DOHH2 (cell line): ENCODE measurements around the gene ARF1.

Experiments
- CTCF ChIP-seq: fragments of 200-600 bp; sonication (generic); IDR thresholded peaks from one replicate; pipeline ENCODE4 v1.5.1; 2014; ENCODE audit warnings: antibody characterized with exemption, mild to moderate bottlenecking, low read depth, low read length; ENCODE audit not compliant: poor library complexity, severe bottlenecking
- EZH2phosphoT487 ChIP-seq: fragments of 200-600 bp; sonication (generic); IDR thresholded peaks from 2 replicates; pipeline ENCODE4 v1.6.1; 2017; ENCODE audit warnings: borderline replicate concordance, mild to moderate bottlenecking, antibody characterized with exemption, low read length, moderate library complexity, mixed read lengths

- no peak for TF ChIP-seq EZH2phosphoT487
- no peak for TF ChIP-seq CTCF
Observed at GRCh38 chr1:228035844-228036243, 46.7 kb upstream of the ARF1 start.
